Renal pelvis (tissue), 4 donors: ENCODE measurements around the gene FKBP1A. TPM values are rescaled to one million over a fixed set of nuclear protein-coding genes. Genes with fewer than 3 reads are reported as not detected.
A peak's percentile ranks its signal among the peaks of the same experiment; 100 is the strongest.

Experiments
- DNase-seq: peaks from one replicate; pipeline ENCODE4 v3.0.0-alpha.2; 2013
- polyA plus RNA-seq, 3 donors: library from polyadenylated mRNA; unstranded; fragments of 120-200 nt; gene quantifications; one replicate each; pipeline ENCODE4 v1.2.1, GENCODE V29; 2013; ENCODE audit not compliant: insufficient read length in 3 of 3

FKBP1A gene
- polyA plus RNA-seq, 3 donors = 340 to 380 (median 358) TPM

- no peak for DNase-seq
These were observed 56.0 kb downstream of the FKBP1A start for GRCh38 chr20:1336699-1337367.

GRCh38 chr20:1335961-1336698 is 56.7 kb downstream of the FKBP1A start:
- no peak for DNase-seq

GRCh38 chr20:1334761-1335160 is 58.1 kb downstream of the FKBP1A start:
- no peak for DNase-seq

GRCh38 chr20:1334370-1334731 is 58.5 kb downstream of the FKBP1A start:
- no peak for DNase-seq

DNA sequence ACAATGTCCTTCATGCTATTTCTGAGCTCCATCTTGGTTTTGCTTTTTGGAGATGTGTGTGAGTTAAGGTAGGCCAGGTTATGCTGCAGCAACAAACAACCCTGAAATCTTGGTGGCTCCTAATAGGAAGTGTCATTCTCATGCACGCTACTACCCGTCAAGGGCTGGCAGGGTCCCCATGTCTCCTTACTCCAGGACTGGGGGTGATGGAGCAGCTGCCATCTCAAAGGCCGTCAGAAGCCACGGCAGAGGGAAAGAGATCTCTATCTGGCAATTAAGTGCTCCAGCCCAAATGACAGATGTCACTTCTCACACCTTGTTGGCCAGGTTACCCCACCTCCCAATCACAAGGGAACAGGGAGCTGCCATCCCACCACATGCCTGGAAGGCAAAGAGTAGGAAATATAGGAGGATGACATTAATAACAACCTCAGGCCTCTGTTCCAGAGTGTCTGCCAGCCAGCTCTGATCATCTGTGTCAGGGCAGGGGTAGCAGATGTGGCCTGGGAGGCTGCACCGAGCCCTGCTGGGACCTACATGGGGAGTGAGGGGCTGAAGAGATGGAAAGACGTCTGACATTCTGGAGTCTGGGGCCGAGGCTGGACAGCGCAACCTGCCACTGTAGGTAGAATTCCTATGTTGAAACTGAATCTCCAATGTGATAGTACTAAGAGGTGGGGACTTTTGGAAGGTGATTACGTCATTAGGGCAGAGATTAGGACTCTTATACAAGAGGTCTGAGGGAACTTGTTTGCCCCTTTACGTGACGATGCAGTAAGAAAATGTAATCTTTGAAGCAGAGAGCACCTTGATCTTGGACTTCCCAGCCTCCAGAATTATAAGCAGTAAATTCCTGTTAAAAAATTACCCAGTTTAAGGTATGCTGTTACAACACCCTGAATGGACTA is 59.1 kb downstream of the FKBP1A start:
- no peak for DNase-seq

- no peak for DNase-seq
These were observed 60.0 kb downstream of the FKBP1A start for GRCh38 chr20:1332749-1333300.

DNA sequence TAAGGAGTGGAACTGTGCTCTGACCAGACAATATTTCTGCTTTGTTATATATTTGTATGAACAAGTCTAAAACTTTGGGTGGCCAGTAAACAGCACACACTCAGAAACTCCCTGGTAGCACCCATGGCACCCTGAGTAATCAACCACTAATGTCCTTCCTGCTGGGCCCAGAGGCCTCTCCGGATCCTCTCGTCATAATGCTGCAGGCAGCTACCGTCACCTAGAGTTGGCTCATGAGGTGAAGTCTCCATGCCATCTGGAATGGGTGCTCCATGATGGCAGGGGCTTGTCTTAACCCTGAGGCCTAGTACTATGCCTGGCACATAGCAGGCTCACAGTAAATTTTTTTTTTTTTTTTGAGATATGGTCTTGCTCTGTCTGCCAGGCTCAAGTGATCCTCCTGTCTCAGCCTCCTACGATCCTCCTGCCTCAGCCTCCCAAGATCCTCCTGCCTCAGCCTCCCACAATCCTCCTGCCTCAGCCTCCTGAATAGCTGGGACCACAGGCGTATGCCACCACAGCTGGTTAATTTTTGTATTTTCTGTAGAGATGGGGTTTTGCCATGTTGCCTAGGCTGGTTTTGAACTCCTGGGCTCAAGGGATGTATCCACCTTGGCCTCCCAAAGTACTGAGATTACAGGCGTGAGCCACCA is 60.9 kb downstream of the FKBP1A start:
- DNase-seq = no peak

DNA sequence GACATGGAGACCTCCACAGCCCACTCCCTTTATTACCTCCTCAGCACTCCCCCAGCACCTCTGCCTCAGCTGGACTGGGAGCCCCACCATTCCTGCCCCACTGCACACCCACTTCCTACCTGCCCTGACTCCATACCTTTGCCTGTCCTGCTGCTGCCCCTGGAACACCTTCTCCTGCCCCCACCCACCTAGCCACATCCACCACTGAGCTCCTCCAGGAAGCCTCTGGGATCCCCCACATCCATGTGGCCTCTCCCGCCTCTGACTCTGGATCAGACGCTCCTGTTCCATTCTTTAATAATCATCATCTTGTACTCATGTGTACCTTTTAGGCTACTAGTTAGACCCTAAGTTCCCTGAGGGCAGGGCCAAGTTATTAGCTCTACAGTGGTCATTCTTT is 61.8 kb downstream of the FKBP1A start:
- DNase-seq = no peak

DNA sequence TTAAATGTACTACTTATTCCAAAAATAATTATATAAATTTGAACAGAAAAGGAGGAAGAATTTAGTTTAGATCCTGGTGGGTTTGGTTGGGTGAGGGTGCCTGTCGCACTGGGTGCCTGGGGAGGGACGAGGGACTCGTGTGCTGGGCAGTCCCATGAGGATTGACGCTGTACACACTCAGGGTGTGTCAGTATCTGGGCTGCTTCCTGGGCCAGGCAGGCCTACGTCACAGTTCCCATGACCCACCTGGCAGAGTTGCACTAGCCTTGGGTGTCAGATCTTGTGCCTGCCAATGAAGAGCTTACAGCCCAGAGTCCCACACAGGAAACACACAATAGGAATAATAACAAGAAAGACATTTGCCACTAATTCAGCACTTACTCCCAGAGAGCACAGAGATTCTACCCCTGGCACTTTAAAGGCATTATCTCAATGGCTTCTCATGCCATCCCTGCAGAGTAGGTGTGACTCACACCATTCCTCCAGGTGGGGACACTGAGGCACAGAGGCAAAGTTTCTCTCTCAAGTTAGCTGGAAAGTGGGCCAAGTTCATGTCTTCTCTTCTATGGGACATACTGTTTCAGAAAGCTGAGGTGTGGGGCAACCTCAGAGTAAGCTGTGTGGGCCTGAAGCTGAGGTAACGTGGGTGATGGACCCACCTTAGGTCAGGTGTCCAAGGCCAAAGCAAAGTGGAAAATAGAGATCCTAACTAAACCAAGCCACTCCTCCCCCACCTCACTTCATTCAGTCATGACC is 62.6 kb downstream of the FKBP1A start:
- DNase-seq = no peak

- DNase-seq = no peak
These were observed 64.0 kb downstream of the FKBP1A start, which contains the start of gene SDCBP2 for GRCh38 chr20:1328680-1329330. TSS of gene SDCBP2 (minus strand) at chr20:1329139. CDS start at chr20:1320416, 8,723 bp downstream.

DNA sequence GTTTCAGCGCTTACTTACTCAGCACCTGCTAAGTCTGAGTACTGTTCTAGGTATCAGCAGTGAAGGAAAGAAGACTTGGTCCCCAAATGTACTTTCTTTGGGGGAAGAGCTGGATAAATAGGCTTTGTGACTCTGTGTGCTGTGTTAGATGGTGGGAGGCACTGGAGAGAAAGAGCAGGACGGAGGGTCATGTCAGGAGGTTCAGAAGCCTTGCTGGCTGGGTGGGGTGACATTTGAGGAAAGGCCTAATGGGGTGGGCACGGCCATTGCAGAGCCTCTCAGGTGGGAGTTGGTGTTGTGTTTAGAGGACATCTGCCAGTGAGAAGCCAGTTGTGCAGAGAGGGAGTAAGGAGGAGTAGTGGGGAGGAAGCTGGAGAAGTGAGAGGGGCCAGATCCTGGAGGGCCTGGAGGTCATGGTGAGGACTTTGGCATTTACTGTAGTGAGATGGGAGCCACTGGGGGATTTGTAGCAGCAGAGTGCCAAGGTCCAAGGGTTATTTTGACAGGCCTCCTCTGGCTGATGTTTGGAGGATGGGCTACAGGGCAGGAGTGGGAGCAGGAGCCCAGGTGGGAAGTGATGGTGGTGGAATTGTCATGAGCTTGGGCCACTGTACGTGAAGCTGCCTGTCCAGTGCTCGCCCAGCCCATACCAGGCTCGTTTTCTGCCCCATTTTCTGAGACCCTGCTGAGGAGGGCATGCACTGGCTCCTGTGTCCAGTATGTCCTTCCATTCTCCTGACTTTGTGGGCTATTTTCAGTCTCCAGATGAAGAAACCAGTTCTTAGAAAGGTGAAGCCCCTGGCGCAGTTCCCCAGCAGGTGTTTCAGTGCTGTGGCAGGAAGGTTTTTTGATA is 64.8 kb downstream of the FKBP1A start:
- DNase-seq = no peak

DNA sequence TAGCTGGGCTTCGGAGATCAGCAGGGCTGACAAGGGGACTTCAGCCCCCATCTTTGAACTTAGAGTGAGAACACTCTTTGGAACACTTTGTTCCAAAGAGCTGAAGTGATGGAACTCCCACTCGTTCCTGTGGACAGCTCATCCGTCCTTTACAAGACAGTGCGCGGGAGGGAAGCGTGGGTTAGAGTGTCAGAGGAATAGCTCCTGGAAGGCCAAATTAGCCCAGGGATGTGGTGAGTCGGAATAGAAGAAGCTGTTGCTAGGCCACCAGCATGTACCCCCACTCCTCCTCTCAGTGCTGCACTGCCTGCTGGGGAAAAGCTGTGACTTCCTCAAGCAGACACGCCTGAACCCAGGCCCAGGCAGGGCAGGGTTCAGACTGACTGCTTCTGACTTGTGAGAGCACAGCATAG is 65.6 kb downstream of the FKBP1A start:
- DNase-seq = no peak

DNA sequence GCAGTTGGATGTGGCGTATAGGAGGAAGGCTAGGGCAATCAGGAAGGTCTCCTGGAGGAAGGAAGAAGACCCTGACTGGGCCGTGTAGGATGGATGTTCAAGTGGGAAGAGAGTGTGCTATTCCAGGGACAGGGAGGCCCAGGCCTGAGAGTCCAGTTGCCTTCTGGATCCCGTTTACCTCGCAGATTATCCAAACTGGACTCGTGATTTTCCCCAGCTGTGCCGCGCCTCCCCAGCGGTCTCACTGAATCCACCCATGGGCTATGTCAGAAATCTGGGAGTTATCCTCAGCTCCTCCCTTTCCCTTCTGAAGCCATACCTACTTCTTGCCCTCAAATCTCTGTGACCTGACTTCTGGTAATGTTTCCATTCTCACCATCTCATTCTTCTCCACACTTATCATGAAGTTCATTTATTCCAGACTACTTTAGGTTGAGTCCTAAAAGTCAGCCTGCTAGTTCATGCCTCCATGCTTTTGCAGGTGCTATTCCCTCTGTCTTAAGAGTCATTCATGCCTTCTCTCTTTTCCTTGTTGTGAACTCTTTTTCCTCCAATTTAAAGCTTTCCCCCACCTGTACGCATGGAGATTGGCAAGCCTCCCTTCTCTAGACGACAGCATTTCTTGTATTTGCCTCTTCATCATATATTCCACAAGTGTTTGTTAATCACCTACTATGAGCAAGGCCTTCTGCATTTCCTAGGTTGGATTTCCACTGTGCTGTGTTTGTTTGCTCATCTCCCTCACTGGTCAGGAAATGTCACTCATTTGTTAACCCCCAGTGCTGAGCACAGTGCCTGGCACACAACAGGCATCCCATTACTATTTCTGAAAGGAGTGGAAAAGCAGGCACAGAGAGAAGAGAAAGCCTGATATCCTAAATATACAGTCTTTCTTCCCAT is 66.6 kb downstream of the FKBP1A start:
- no peak for DNase-seq

DNA sequence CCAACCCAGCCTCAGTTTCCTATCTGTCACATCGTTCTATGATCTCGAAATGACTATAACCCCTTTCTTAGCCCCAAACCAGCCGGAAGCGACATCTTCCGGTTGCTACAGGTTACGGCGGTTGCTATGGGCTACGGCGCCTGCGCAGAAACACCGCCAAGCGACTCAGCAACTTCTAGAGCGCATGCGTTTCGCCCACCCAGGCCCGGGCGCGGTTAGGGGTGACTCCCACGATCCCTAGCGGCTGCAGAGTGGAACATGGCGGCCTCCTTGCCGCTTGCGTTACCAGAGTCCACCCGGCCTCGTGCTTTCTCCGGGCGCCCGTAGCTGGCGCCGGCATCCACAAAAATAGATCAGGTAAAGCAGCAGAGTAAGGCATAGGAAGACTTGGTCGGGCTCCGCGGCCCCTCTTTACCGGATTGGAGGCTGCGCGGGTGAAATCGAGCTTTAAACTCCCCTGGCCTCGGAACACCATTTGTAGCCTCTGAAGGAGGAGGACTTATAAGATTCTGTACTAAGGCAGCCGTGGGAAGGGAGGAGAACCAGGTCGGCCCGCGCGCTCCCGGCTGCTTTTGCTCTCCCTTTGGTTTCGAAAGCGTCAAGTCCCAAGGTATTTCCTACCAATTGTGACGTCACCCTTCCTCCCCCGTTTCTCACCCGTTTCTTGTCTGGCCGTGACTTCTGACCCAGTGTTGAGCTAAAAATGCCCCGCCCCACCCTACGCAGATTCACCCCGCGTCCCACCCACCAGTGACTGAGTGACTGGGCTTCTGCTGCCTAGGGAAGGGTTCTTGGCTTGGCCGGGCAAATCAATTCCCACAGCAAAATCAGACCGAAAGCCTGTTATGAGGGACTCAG is 67.5 kb downstream of the FKBP1A start:
- peak; percentile 96 for DNase-seq

- DNase-seq = no peak
These were observed 68.2 kb downstream of the FKBP1A start for GRCh38 chr20:1324598-1325172.

DNA sequence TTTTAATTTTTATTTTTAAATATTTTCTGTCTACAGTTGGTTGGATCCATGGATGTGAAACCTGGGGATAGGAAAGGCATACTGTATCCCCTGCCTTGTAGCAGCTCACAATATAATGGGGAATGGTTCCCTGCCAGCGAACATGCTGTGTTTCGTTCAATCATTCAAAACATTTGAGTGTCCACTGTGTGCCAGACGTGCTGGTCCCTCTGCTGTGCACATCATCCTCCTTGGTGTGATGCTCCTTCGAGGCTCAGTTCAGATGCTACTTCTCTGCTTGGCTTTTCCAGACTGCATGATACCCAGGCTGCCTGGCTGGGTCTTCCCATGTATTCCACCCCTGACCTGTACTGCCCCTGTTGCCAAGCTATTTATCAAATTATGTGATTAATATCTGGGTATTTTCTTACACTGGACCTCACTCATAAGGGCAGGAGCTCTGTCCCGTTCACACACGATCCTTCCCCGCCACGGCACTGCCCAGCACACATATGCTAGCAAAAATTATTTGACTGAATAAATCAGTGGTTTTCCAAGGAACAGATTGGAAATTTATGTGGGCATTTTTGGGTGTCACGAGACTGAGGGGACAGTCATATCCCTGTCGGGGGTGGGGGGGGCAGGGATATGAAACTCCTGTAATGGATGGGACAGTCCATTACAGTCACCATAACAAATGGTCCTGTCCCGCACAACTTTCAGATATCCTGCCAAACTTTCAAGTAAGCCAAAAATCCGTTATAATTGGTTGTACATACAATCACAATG is 68.8 kb downstream of the FKBP1A start:
- no peak for DNase-seq
